HEK293 (cell line): ENCODE results near the gene ZNF385C.

Source experiments
- GFI1B ChIP-seq: fragments of 450-650 bp; formaldehyde crosslinking; IDR thresholded peaks from 2 replicates; pipeline ENCODE4 v1.5.1; 2016; ENCODE audit warnings: missing biosample characterization, missing genetic modification characterization
- GLI2 ChIP-seq: fragments of 450-650 bp; formaldehyde crosslinking; IDR thresholded peaks from 2 replicates; pipeline ENCODE4; 2017; ENCODE audit warnings: missing biosample characterization, missing genetic modification characterization, low read depth, borderline replicate concordance
- IKZF3 ChIP-seq: fragments of 450-650 bp; IDR thresholded peaks from 2 replicates; pipeline ENCODE4 v1.5.0; 2018; ENCODE audit warnings: missing biosample characterization, mild to moderate bottlenecking, missing genetic modification characterization, moderate library complexity
- ZBTB26 ChIP-seq: fragments of 450-650 bp; formaldehyde crosslinking; optimal IDR thresholded peaks from 2 replicates; pipeline ENCODE3; 2016; ENCODE audit warnings: missing biosample characterization, mild to moderate bottlenecking, missing genetic modification characterization
- ZIC2 ChIP-seq: fragments of 450-650 bp; formaldehyde crosslinking; IDR thresholded peaks from 2 replicates; pipeline ENCODE4 v1.5.1; 2016; ENCODE audit warnings: missing biosample characterization, missing genetic modification characterization
- ZNF133 ChIP-seq: fragments of 450-650 bp; formaldehyde crosslinking; IDR thresholded peaks from 2 replicates; pipeline ENCODE4 v1.5.1; 2016; ENCODE audit warnings: missing biosample characterization, missing genetic modification characterization
- ZNF175 ChIP-seq: fragments of 450-650 bp; formaldehyde crosslinking; IDR thresholded peaks from 2 replicates; pipeline ENCODE4 v1.5.1; 2016; ENCODE audit warnings: missing biosample characterization, missing genetic modification characterization
- ZNF311 ChIP-seq: fragments of 450-650 bp; formaldehyde crosslinking; IDR thresholded peaks from 2 replicates; pipeline ENCODE4 v1.5.1; 2017; ENCODE audit warnings: missing biosample characterization, missing genetic modification characterization, borderline replicate concordance
- ZNF366 ChIP-seq: fragments of 450-650 bp; formaldehyde crosslinking; conservative IDR thresholded peaks from 2 replicates; pipeline ENCODE4 v1.5.1; 2016; ENCODE audit warnings: missing biosample characterization, missing genetic modification characterization
- ZNF398 ChIP-seq: fragments of 450-650 bp; formaldehyde crosslinking; IDR thresholded peaks from 2 replicates; pipeline ENCODE4 v1.5.1; 2017; ENCODE audit warnings: missing biosample characterization, missing genetic modification characterization
- ZNF416 ChIP-seq: fragments of 450-650 bp; formaldehyde crosslinking; IDR thresholded peaks from 2 replicates; pipeline ENCODE4 v1.5.1; 2016; ENCODE audit warnings: missing biosample characterization, missing genetic modification characterization
- ZNF449 ChIP-seq: fragments of 450-650 bp; formaldehyde crosslinking; IDR thresholded peaks from 2 replicates; pipeline ENCODE4 v1.5.1; 2017; ENCODE audit warnings: missing biosample characterization, mild to moderate bottlenecking, missing genetic modification characterization, moderate library complexity
- ZNF518A ChIP-seq: fragments of 450-650 bp; formaldehyde crosslinking; conservative IDR thresholded peaks from 2 replicates; pipeline ENCODE4 v1.5.1; 2016; ENCODE audit warnings: low read depth, missing biosample characterization, missing genetic modification characterization
- ZNF521 ChIP-seq: fragments of 450-650 bp; formaldehyde crosslinking; IDR thresholded peaks from 2 replicates; pipeline ENCODE4 v1.5.1; 2017; ENCODE audit warnings: missing biosample characterization, mild to moderate bottlenecking, missing genetic modification characterization
- ZNF549 ChIP-seq: fragments of 450-650 bp; IDR thresholded peaks from 2 replicates; pipeline ENCODE4 v1.5.1; 2018; ENCODE audit warnings: missing biosample characterization, missing genetic modification characterization, mild to moderate bottlenecking, inconsistent platforms, moderate library complexity
- ZNF639 ChIP-seq: fragments of 450-650 bp; formaldehyde crosslinking; IDR thresholded peaks from 2 replicates; pipeline ENCODE4 v1.5.1; 2016; ENCODE audit warnings: missing biosample characterization, missing genetic modification characterization
- ZNF76 ChIP-seq: fragments of 450-650 bp; formaldehyde crosslinking; IDR thresholded peaks from 2 replicates; pipeline ENCODE4; 2016; ENCODE audit warnings: low read depth, missing biosample characterization, missing genetic modification characterization, borderline replicate concordance
- ZSCAN4 ChIP-seq: fragments of 450-650 bp; formaldehyde crosslinking; IDR thresholded peaks from 2 replicates; pipeline ENCODE4 v1.5.1; 2017; ENCODE audit warnings: missing biosample characterization, missing genetic modification characterization
- TF ChIP-seq, protein P1 (sequence below): fragments of 450-650 bp; formaldehyde crosslinking; IDR thresholded peaks from 2 replicates; pipeline ENCODE4 v1.5.1; 2016; ENCODE audit warnings: missing biosample characterization, missing genetic modification characterization
- TF ChIP-seq, protein P2 (sequence below): fragments of 450-650 bp; formaldehyde crosslinking; conservative IDR thresholded peaks from 2 replicates; pipeline ENCODE4 v1.5.1; 2016; ENCODE audit warnings: low read depth, missing biosample characterization, missing genetic modification characterization

Gene ZNF385C

DNA sequence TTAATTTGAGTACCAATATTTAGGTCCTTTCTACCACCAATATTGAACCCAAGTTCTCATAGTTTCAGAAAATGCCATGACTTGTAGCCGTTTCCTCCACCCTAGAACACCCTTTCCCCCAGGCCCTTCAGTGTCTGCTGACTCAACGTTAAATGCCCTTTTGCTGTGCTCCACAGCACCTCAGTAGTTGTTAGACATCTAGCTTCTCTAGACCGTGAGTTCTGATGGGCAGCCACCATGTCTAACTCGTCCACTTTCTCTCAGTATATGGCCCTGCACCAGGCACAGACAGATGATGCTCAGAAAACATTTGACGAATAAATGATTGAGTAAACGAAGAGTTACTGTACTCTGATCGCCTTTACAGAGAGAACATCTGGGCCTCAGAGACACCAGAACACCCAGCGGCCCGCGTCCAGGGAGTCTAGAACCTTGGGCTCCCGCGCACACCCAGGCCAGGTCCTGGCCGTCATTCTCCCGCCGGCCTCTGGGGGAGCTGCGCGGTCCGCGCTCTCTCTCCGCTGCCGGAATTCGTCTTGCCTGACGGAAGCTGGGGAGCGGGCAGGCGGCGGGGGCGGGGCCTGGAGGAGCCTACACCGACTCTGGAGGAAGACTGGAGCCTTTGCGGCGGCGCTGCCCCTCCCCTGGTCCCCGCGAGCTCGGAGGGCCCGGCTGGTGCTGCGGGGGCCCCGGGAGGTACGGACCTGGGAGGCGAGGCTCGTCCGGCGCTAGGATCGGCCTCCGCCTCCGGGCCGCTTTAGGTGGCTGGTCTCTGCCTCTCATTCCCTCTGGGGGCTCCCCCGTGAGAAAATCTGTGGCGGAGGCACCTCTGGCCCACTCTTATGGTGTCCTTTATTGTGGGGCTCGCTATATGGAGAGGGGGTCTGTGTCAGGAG lies 78.5 kb downstream of the ZNF385C start, which contains the start of gene NKIRAS2 (continued):
- no peak for TF ChIP-seq ZSCAN4 (tag by site-specific recombination)
- TF ChIP-seq, protein P1, sequence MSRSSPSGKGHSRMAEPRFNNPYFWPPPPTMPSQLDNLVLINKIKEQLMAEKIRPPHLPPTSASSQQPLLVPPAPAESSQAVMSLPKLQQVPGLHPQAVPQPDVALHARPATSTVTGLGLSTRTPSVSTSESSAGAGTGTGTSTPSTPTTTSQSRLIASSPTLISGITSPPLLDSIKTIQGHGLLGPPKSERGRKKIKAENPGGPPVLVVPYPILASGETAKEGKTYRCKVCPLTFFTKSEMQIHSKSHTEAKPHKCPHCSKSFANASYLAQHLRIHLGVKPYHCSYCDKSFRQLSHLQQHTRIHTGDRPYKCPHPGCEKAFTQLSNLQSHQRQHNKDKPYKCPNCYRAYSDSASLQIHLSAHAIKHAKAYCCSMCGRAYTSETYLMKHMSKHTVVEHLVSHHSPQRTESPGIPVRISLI (tag by site-specific recombination), result no peak
- no peak for TF ChIP-seq ZNF175
- no peak for TF ChIP-seq ZIC2 (tag by site-specific recombination)
- no peak for TF ChIP-seq ZNF133 (tag by site-specific recombination)
- no peak for TF ChIP-seq ZNF521 (tag by site-specific recombination)
- TF ChIP-seq GFI1B, result no peak
- no peak for TF ChIP-seq ZNF416 (tag by site-specific recombination)
- no peak for TF ChIP-seq ZNF639 (tag by site-specific recombination)
- peak; percentile 91 for TF ChIP-seq ZNF518A
- 0 out of 2 replicates have a peak, but pooled peaks have one; percentile 13 for TF ChIP-seq ZNF398 (tag by site-specific recombination)
- no peak for TF ChIP-seq GLI2 (tag by site-specific recombination)
- peak; percentile 54 for TF ChIP-seq ZBTB26 (tag by site-specific recombination)
- TF ChIP-seq ZNF449 (tag by site-specific recombination), result no peak
- no peak for TF ChIP-seq ZNF311 (tag by site-specific recombination)
- no peak for TF ChIP-seq ZNF366 (tag by site-specific recombination)
- peak; percentile 54; the same call in 1 of the 2 replicates for TF ChIP-seq ZNF76 (tag by site-specific recombination)
- peak; percentile 66 for TF ChIP-seq IKZF3 (tag by site-specific recombination)
- TF ChIP-seq ZNF549 (tag by site-specific recombination), result no peak
- TF ChIP-seq, protein P2, sequence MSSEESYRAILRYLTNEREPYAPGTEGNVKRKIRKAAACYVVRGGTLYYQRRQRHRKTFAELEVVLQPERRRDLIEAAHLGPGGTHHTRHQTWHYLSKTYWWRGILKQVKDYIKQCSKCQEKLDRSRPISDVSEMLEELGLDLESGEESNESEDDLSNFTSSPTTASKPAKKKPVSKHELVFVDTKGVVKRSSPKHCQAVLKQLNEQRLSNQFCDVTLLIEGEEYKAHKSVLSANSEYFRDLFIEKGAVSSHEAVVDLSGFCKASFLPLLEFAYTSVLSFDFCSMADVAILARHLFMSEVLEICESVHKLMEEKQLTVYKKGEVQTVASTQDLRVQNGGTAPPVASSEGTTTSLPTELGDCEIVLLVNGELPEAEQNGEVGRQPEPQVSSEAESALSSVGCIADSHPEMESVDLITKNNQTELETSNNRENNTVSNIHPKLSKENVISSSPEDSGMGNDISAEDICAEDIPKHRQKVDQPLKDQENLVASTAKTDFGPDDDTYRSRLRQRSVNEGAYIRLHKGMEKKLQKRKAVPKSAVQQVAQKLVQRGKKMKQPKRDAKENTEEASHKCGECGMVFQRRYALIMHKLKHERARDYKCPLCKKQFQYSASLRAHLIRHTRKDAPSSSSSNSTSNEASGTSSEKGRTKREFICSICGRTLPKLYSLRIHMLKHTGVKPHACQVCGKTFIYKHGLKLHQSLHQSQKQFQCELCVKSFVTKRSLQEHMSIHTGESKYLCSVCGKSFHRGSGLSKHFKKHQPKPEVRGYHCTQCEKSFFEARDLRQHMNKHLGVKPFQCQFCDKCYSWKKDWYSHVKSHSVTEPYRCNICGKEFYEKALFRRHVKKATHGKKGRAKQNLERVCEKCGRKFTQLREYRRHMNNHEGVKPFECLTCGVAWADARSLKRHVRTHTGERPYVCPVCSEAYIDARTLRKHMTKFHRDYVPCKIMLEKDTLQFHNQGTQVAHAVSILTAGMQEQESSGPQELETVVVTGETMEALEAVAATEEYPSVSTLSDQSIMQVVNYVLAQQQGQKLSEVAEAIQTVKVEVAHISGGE (tag by site-specific recombination), result peak; percentile 91
